Activated T-cell treated with anti-CD3 and anti-CD28 coated beads, Interleukin-2, amount 50 U/mL, for 72 hours (primary cell): ENCODE results near the gene ZFR. TPM values are rescaled to one million over a fixed set of nuclear protein-coding genes. Genes with fewer than 3 reads are reported as not detected.
"Not testable (repeated sequence)": the region's sequence is repeated elsewhere in the genome, so short reads cannot be mapped to it uniquely, and the experiment has no call there.

Source experiments
- ATAC-seq, 2 donors: fragments of 150-1000 bp; cut with Tn5 transposase; replicated peaks in 1 of 2; 2 replicates each; pipeline ENCODE4 v1.10.0; 2021; ENCODE audit warnings: moderate library complexity in 2 of 2, mild to moderate bottlenecking in 1 of 2
- DNase-seq, 2 donors: peaks; one replicate each; pipeline ENCODE4 v3.0.0; 2021 to 2022; ENCODE audit warnings: mixed read lengths in 1 of 2
- H3K27ac Mint-ChIP-seq: one replicate; pipeline ENCODE4 v1.8.0; 2022; ENCODE audit warnings: mild to moderate bottlenecking, moderate library complexity, mixed read lengths
- H3K27me3 Mint-ChIP-seq: one replicate; pipeline ENCODE4 v1.8.0; 2022; ENCODE audit warnings: low read depth, mixed read lengths
- H3K36me3 Mint-ChIP-seq, 2 donors: one replicate each; pipeline ENCODE4 v1.8.0; 2022; ENCODE audit warnings: mixed read lengths in 2 of 2, mild to moderate bottlenecking in 1 of 2; ENCODE audit not compliant: insufficient read depth in 2 of 2
- H3K4me1 Mint-ChIP-seq: one replicate; pipeline ENCODE4 v1.8.0; 2022; ENCODE audit warnings: low read depth, mixed read lengths
- H3K4me3 Mint-ChIP-seq, 2 donors: one replicate each; pipeline ENCODE4 v1.8.0; 2022; ENCODE audit warnings: mild to moderate bottlenecking in 2 of 2, mixed read lengths in 2 of 2, moderate library complexity in 2 of 2
- H3K9me3 Mint-ChIP-seq, 2 donors: one replicate each; pipeline ENCODE4 v1.8.0; 2022; ENCODE audit warnings: mixed read lengths in 2 of 2
- total RNA-seq, 2 donors: library from RNA; stranded (reverse); gene quantifications; one replicate each; pipeline ENCODE4 v1.2.3, GENCODE V29; 2022

The ZFR gene
- total RNA-seq, 2 donors from 2014 or later: 82.7 to 85.8 TPM

GRCh38 chr5:32445287-32445758 lies 783 bp upstream of the ZFR start:
- Mint-ChIP-seq H3K4me1 (peaks cover 40% of the 10 kb centered on the region), H3K4me3 (peak overlapping the region; percentile 84 to 88), H3K27me3 (peaks cover 6% of the 10 kb centered on the region), H3K36me3 (peaks cover 9 to 22% of the 10 kb centered on the region in 2 donors), H3K27ac (peak overlapping the region; percentile 92), H3K9me3 (peaks cover 0 to 1% of the 10 kb centered on the region in 2 donors)
- DNase-seq (no peak), ATAC-seq (no peak)

- peaks cover 46% of the 10 kb centered on the region for H3K4me1 Mint-ChIP-seq
- peak overlapping the region; percentile 97 for H3K27ac Mint-ChIP-seq
- H3K9me3 Mint-ChIP-seq: peaks cover 0 to 1% of the 10 kb centered on the region in 2 donors
- H3K36me3 Mint-ChIP-seq: peaks cover 9 to 22% of the 10 kb centered on the region in 2 donors
- peaks cover 6% of the 10 kb centered on the region for H3K27me3 Mint-ChIP-seq
- ATAC-seq (peak; percentile 39 to 45), DNase-seq (peak; percentile 51 to 59)
- H3K4me3 Mint-ChIP-seq: peak overlapping the region; percentile 95 to 96
Measured at GRCh38 chr5:32443541-32444430, 754 bp downstream of the ZFR start.

- ATAC-seq (peak; percentile 67 to 73), DNase-seq (peak; percentile 62 to 64)
- H3K27me3 Mint-ChIP-seq: peaks cover 6% of the 10 kb centered on the region
- H3K9me3 Mint-ChIP-seq: peaks cover 0 to under 1% of the 10 kb centered on the region in 2 donors
- peaks cover 9 to 22% of the 10 kb centered on the region in 2 donors for H3K36me3 Mint-ChIP-seq
- H3K27ac Mint-ChIP-seq: peak overlapping the region; percentile 97
- H3K4me3 Mint-ChIP-seq: peak overlapping the region; percentile 95 to 96
- peaks cover 52% of the 10 kb centered on the region for H3K4me1 Mint-ChIP-seq
Measured at GRCh38 chr5:32443145-32443540, 1.4 kb downstream of the ZFR start.

GRCh38 chr5:32439086-32439642 lies 5.4 kb downstream of the ZFR start:
- no peak overlapping the region for H3K27ac Mint-ChIP-seq
- no peaks in the 10 kb centered on the region for H3K27me3 Mint-ChIP-seq
- H3K9me3 Mint-ChIP-seq: no peaks in the 10 kb centered on the region
- ATAC-seq (no peak), DNase-seq (no peak)
- peaks cover 6 to 24% of the 10 kb centered on the region in 2 donors for H3K36me3 Mint-ChIP-seq
- H3K4me1 Mint-ChIP-seq: peaks cover 53% of the 10 kb centered on the region
- H3K4me3 Mint-ChIP-seq: no peak overlapping the region

GRCh38 chr5:32436553-32437242 lies 7.8 kb downstream of the ZFR start:
- H3K9me3 Mint-ChIP-seq: no peaks in the 10 kb centered on the region
- peaks cover 3 to 25% of the 10 kb centered on the region in 2 donors for H3K36me3 Mint-ChIP-seq
- H3K27me3 Mint-ChIP-seq: no peaks in the 10 kb centered on the region
- DNase-seq (no peak), ATAC-seq (no peak)
- H3K4me1 Mint-ChIP-seq: peaks cover 57% of the 10 kb centered on the region
- no peak overlapping the region for H3K4me3 Mint-ChIP-seq
- H3K27ac Mint-ChIP-seq: no peak overlapping the region

- Mint-ChIP-seq H3K27me3 (no peaks in the 10 kb centered on the region), H3K4me1 (peaks cover 58% of the 10 kb centered on the region), H3K27ac (no peak overlapping the region), H3K36me3 (peaks cover 5 to 24% of the 10 kb centered on the region in 2 donors), H3K9me3 (no peaks in the 10 kb centered on the region), H3K4me3 (no peak overlapping the region)
- ATAC-seq (no peak), DNase-seq (no peak)
Measured at GRCh38 chr5:32435383-32435782, 9.2 kb downstream of the ZFR start.

GRCh38 chr5:32434221-32434620 lies 10.3 kb downstream of the ZFR start:
- no peaks in the 10 kb centered on the region for H3K27me3 Mint-ChIP-seq
- DNase-seq (no peak), ATAC-seq (no peak)
- peaks cover 61% of the 10 kb centered on the region for H3K4me1 Mint-ChIP-seq
- no peak overlapping the region for H3K4me3 Mint-ChIP-seq
- peak overlapping the region; percentile 24 for H3K27ac Mint-ChIP-seq
- H3K36me3 Mint-ChIP-seq: peaks cover 8 to 28% of the 10 kb centered on the region in 2 donors
- H3K9me3 Mint-ChIP-seq: no peaks in the 10 kb centered on the region

- Mint-ChIP-seq H3K4me1 (peaks cover 50% of the 10 kb centered on the region), H3K36me3 (peaks cover 14 to 39% of the 10 kb centered on the region in 2 donors), H3K27ac (no peak overlapping the region), H3K27me3 (no peaks in the 10 kb centered on the region), H3K4me3 (no peak overlapping the region), H3K9me3 (no peaks in the 10 kb centered on the region)
- no peak for DNase-seq
- ATAC-seq: no peak
Measured at GRCh38 chr5:32432633-32433032, 11.9 kb downstream of the ZFR start.

GRCh38 chr5:32430825-32431224 lies 13.7 kb downstream of the ZFR start:
- ATAC-seq, H3K9me3 Mint-ChIP-seq, DNase-seq, H3K27me3 Mint-ChIP-seq: not testable (repeated sequence)
- peak overlapping the region; percentile 97 for H3K27ac Mint-ChIP-seq
- H3K4me3 Mint-ChIP-seq: peak overlapping the region in 1 of 2 donors; percentile 32
- H3K36me3 Mint-ChIP-seq: peaks cover 18 to 52% of the 10 kb centered on the region in 2 donors
- H3K4me1 Mint-ChIP-seq: peaks cover 54% of the 10 kb centered on the region

- no peaks in the 10 kb centered on the region for H3K9me3 Mint-ChIP-seq
- peaks cover 53% of the 10 kb centered on the region for H3K4me1 Mint-ChIP-seq
- ATAC-seq: no peak
- H3K27me3 Mint-ChIP-seq: no peaks in the 10 kb centered on the region
- no peak overlapping the region for H3K4me3 Mint-ChIP-seq
- H3K27ac Mint-ChIP-seq: no peak overlapping the region
- H3K36me3 Mint-ChIP-seq: peaks cover 21 to 55% of the 10 kb centered on the region in 2 donors
- no peak for DNase-seq
Measured at GRCh38 chr5:32428426-32428825, 16.1 kb downstream of the ZFR start.

- ATAC-seq: no peak
- H3K9me3 Mint-ChIP-seq: no peaks in the 10 kb centered on the region
- no peaks in the 10 kb centered on the region for H3K27me3 Mint-ChIP-seq
- no peak overlapping the region for H3K27ac Mint-ChIP-seq
- DNase-seq: no peak
- peaks cover 18 to 44% of the 10 kb centered on the region in 2 donors for H3K36me3 Mint-ChIP-seq
- H3K4me3 Mint-ChIP-seq: no peak overlapping the region
- peaks cover 53% of the 10 kb centered on the region for H3K4me1 Mint-ChIP-seq
Measured at GRCh38 chr5:32426440-32427151, 17.9 kb downstream of the ZFR start.

- no peak for DNase-seq
Measured at GRCh38 chr5:32422697-32423096, 21.8 kb downstream of the ZFR start.

More at GRCh38 chr5:32422697-32423096, 21.8 kb downstream of the ZFR start:
- no peak for ATAC-seq
- H3K27me3 Mint-ChIP-seq: no peaks in the 10 kb centered on the region
- H3K27ac Mint-ChIP-seq: no peak overlapping the region
- H3K4me1 Mint-ChIP-seq: peaks cover 45% of the 10 kb centered on the region
- H3K4me3 Mint-ChIP-seq: no peak overlapping the region
- no peaks in the 10 kb centered on the region for H3K9me3 Mint-ChIP-seq
- H3K36me3 Mint-ChIP-seq: peaks cover 7 to 27% of the 10 kb centered on the region in 2 donors
